ENCODE data around the gene CYTH2.

- no peak for TF ChIP-seq SIN3A (IDR thresholded peaks at IDR 0.05; ENCODE audit: borderline replicate concordance, low read depth, low read length)
- TF ChIP-seq RFX5 (IDR thresholded peaks at IDR 0.05; ENCODE audit: low read length), result no peak
- no peak for TF ChIP-seq NRF1 (IDR thresholded peaks at IDR 0.05; ENCODE audit: low read depth, low read length)
- TF ChIP-seq CTCF (IDR thresholded peaks at IDR 0.05), result no peak
- no peak for TF ChIP-seq EP300 (IDR thresholded peaks at IDR 0.05; ENCODE audit: borderline replicate concordance in 1 of 2, low read depth in 1 of 2, low read length in 1 of 2)
- TF ChIP-seq RCOR1 (IDR thresholded peaks at IDR 0.05; ENCODE audit: low read length), result no peak
- no peak for TF ChIP-seq MAX (IDR thresholded peaks at IDR 0.05; ENCODE audit: low read depth)
- no peak for TF ChIP-seq JUND (IDR thresholded peaks at IDR 0.05)
- TF ChIP-seq POLR2AphosphoS5 (IDR thresholded peaks at IDR 0.05; ENCODE audit: low read depth, low read length), result no peak
- TF ChIP-seq REST (IDR thresholded peaks at IDR 0.05; ENCODE audit: low read depth, low read length), result no peak
- TF ChIP-seq PBX3 (IDR thresholded peaks at IDR 0.05), result no peak
- no peak for TF ChIP-seq USF2 (IDR thresholded peaks at IDR 0.05; ENCODE audit: borderline replicate concordance, low read depth, low read length)
Observed at GRCh38 chr19:48507911-48508439, 38.8 kb downstream of the CYTH2 start.

All from SK-N-SH (cell line).